PFSK-1 (cell line): Measurements from ENCODE around the gene CHAF1B.

Source experiments
- FOXP2 ChIP-seq: optimal IDR thresholded peaks from 2 replicates; pipeline ENCODE3; 2011; ENCODE audit warnings: borderline replicate concordance, control low read depth, inconsistent platforms; ENCODE audit not compliant: insufficient read depth; ENCODE audit errors: extremely low read length, extremely low read depth
- POLR2AphosphoS5 ChIP-seq: IDR thresholded peaks from 2 replicates; pipeline ENCODE4 v1.6.1; 2012; ENCODE audit warnings: low read depth, mild to moderate bottlenecking, control low read depth, low read length, moderate library complexity
- REST ChIP-seq, 2 experiments: IDR thresholded peaks; 2 replicates each; pipeline versions ENCODE4 v1.6.1 to v1.8.0; 2011 to 2012; ENCODE audit warnings: low read depth in 2 of 2, low read length in 2 of 2, control low read depth in 1 of 2, inconsistent platforms in 1 of 2, mild to moderate bottlenecking in 1 of 2, moderate library complexity in 1 of 2; ENCODE audit not compliant: insufficient read depth in 1 of 2
- SIN3A ChIP-seq: IDR thresholded peaks from 2 replicates; pipeline ENCODE4 v1.6.1; 2012; ENCODE audit warnings: mild to moderate bottlenecking, low read length, moderate library complexity, borderline replicate concordance; ENCODE audit not compliant: insufficient read depth
- TAF1 ChIP-seq: IDR thresholded peaks from 2 replicates; pipeline ENCODE4 v1.6.1; 2012; ENCODE audit warnings: low read length, control low read depth, borderline replicate concordance; ENCODE audit not compliant: insufficient read depth

The CHAF1B gene

GRCh38 chr21:36423771-36424433 lies 38.7 kb downstream of the CHAF1B start:
- no peak for TF ChIP-seq FOXP2

- TF ChIP-seq TAF1 (no peak), POLR2AphosphoS5 (no peak), REST (IDR thresholded peaks at IDR 0.05; ENCODE audit: insufficient read depth in 1 of 2, low read depth in 2 of 2, low read length in 2 of 2) (no peak), FOXP2 (no peak), SIN3A (no peak)
These were observed 39.4 kb downstream of the CHAF1B start for GRCh38 chr21:36424592-36424991.

- TF ChIP-seq TAF1 (no peak), REST (IDR thresholded peaks at IDR 0.05; ENCODE audit: insufficient read depth in 1 of 2, low read depth in 2 of 2, low read length in 2 of 2) (no peak), POLR2AphosphoS5 (no peak), FOXP2 (no peak), SIN3A (no peak)
These were observed 40.1 kb downstream of the CHAF1B start for GRCh38 chr21:36425286-36425685.

DNA sequence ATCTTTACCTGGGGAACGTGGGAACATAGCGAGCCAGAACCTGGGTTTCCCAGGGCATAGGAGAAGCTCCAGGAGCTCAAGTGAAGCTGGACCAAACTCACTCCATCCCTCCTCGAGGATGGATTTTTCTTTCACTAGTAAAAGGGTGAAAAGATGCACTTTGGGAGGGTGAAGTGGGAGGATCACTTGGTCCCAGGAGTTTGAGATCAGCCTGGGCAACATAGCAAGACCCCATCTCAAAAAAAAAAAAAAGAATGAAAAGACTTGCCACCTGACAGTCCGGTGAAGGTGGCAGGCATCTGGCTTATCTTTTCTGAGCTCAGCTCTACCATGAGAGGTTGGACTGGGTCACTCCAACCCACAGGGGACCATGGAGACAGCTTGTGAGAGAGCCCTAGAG lies 42.3 kb downstream of the CHAF1B start:
- no peak for TF ChIP-seq POLR2AphosphoS5
- no peak for TF ChIP-seq TAF1
- no peak for TF ChIP-seq SIN3A
- no peak for TF ChIP-seq REST (IDR thresholded peaks at IDR 0.05; ENCODE audit: insufficient read depth in 1 of 2, low read depth in 2 of 2, low read length in 2 of 2)
- TF ChIP-seq FOXP2 = no peak

DNA sequence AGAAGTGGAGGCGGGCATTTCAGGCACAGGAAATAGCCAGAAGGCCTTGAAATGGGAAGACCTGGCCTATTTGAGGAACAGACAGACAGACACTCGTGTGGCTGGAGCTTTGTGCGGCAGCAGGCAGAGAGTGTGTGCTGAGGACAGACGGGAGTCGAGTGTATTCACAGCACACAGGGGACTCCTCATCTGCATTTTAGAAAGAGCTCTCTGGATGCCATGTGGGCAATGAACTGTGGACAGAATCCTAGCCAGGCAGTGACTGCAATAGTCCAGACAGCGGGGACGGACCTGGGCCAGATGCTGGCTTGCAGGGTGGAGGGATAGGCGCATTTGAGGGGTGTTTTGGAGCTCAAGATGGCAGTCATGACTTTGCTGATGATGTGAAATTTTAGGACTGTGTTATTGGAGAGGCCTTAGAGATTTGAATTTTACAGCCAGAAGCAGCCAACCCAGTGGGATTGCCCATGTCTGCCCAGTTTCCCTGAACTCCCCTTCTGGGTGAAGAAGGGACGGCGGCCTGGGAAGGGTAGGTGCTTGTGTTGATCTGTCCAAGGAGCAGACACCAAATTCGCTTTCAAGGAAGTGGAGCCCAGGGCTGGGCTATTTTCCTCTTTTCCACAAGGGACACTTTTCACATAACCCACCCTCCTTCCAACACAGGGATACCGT lies 43.7 kb downstream of the CHAF1B start:
- no peak for TF ChIP-seq FOXP2
- no peak for TF ChIP-seq REST (IDR thresholded peaks at IDR 0.05; ENCODE audit: insufficient read depth in 1 of 2, low read depth in 2 of 2, low read length in 2 of 2)
